HG03442 (cell line): ENCODE results near the gene PIGU.

Experiments
- ATAC-seq: cut with Tn5 transposase; IDR thresholded peaks from one replicate; pipeline ENCODE4 v1.9.1; 2021; ENCODE audit warnings: mild to moderate bottlenecking, moderate library complexity; ENCODE audit not compliant: unreplicated experiment

PIGU gene

GRCh38 chr20:34579979-34580940, 96.6 kb downstream of the PIGU start:
- ATAC-seq: no peak

- no peak for ATAC-seq
Measured at GRCh38 chr20:34579191-34579978, 97.5 kb downstream of the PIGU start.

GRCh38 chr20:34578521-34578920, 98.4 kb downstream of the PIGU start:
- no peak for ATAC-seq

GRCh38 chr20:34578025-34578424, 98.9 kb downstream of the PIGU start:
- ATAC-seq: no peak

- no peak for ATAC-seq
Measured at GRCh38 chr20:34577061-34577460, 99.8 kb downstream of the PIGU start.

GRCh38 chr20:34575756-34576155, 101.1 kb downstream of the PIGU start:
- no peak for ATAC-seq

- no peak for ATAC-seq
Measured at GRCh38 chr20:34575271-34575670, 101.6 kb downstream of the PIGU start.

GRCh38 chr20:34574861-34575260, 102.0 kb downstream of the PIGU start:
- no peak for ATAC-seq

GRCh38 chr20:34574426-34574825, 102.5 kb downstream of the PIGU start:
- no peak for ATAC-seq

GRCh38 chr20:34573541-34574300, 103.2 kb downstream of the PIGU start:
- ATAC-seq: no peak

- ATAC-seq: no peak
Measured at GRCh38 chr20:34571753-34572152, 105.1 kb downstream of the PIGU start.

GRCh38 chr20:34570859-34571306, 106.0 kb downstream of the PIGU start:
- ATAC-seq: no peak

- ATAC-seq: no peak
Measured at GRCh38 chr20:34569598-34569997, 107.3 kb downstream of the PIGU start.

GRCh38 chr20:34567892-34568865, 108.7 kb downstream of the PIGU start:
- no peak for ATAC-seq

- ATAC-seq: no peak
Measured at GRCh38 chr20:34566978-34567891, 109.7 kb downstream of the PIGU start.

GRCh38 chr20:34564833-34565232, 112.1 kb downstream of the PIGU start:
- ATAC-seq: no peak

GRCh38 chr20:34562641-34563040, 114.3 kb downstream of the PIGU start:
- no peak for ATAC-seq

- no peak for ATAC-seq
Measured at GRCh38 chr20:34561661-34562060, 115.2 kb downstream of the PIGU start.

- no peak for ATAC-seq
Measured at GRCh38 chr20:34560614-34561013, 116.3 kb downstream of the PIGU start.
